HG03575 (cell line): ENCODE data around the gene SP140.
"Not testable (repeated sequence)": the region's sequence is repeated elsewhere in the genome, so short reads cannot be mapped to it uniquely, and the experiment has no call there.

Experiments used
- ATAC-seq: cut with Tn5 transposase; IDR thresholded peaks from one replicate; pipeline ENCODE4 v1.9.1; 2021; ENCODE audit not compliant: unreplicated experiment, insufficient number of reproducible peaks, low FRiP score; ENCODE audit errors: extremely low read depth

SP140 gene

GRCh38 chr2:230267556-230267955, 42.0 kb downstream of the SP140 start:
- ATAC-seq: peak; percentile 78

- no peak for ATAC-seq
Measured at GRCh38 chr2:230268606-230269243, 43.2 kb downstream of the SP140 start.

GRCh38 chr2:230269715-230270114, 44.2 kb downstream of the SP140 start:
- no peak for ATAC-seq

GRCh38 chr2:230282936-230283335, 57.4 kb downstream of the SP140 start:
- ATAC-seq: no peak

DNA sequence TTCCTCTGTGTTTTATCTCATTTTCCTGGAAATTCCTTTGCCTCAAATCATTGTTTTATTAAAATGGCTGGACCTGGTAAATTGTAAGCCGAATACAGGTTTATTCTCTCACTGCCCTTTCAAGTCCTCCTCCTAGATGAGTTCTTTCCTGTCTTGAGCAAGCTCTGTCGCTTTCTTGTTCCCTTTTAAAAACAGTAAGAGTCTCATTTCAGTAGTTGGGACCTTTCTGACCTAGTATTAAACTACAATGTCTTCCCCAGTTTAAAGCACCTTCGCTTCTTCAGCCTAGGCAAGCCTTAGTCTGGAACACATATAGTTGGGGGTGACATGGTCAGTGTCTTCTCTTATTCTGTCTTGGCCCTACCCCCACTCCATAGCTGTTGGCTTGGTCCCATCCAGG, 60.5 kb downstream of the SP140 start:
- ATAC-seq: no peak

- not testable (repeated sequence) for ATAC-seq
Measured at GRCh38 chr2:230289311-230289710, 63.8 kb downstream of the SP140 start.

DNA sequence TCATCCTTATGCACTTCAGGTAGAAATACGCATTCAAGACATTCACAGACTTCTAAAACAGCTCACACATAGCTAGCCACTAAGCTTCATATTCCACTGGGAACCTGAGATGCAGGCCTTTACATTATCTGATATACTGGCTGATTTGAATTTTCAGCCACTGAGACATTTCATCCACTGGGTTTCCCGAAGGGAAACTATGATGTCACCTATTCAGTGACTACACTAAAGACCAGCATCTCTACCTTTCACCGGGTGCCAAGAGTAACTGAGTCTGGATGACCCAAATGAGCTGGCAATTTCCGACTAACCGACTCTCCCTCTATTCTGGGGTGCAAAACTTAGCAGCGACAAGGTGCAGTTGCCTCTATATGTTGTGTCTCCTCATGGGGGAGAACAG, 69.7 kb downstream of the SP140 start:
- ATAC-seq: no peak

GRCh38 chr2:230296917-230297316, 71.4 kb downstream of the SP140 start:
- ATAC-seq: no peak

GRCh38 chr2:230299618-230300017, 74.1 kb downstream of the SP140 start:
- no peak for ATAC-seq

- no peak for ATAC-seq
Measured at GRCh38 chr2:230305416-230306275, 80.1 kb downstream of the SP140 start.

DNA sequence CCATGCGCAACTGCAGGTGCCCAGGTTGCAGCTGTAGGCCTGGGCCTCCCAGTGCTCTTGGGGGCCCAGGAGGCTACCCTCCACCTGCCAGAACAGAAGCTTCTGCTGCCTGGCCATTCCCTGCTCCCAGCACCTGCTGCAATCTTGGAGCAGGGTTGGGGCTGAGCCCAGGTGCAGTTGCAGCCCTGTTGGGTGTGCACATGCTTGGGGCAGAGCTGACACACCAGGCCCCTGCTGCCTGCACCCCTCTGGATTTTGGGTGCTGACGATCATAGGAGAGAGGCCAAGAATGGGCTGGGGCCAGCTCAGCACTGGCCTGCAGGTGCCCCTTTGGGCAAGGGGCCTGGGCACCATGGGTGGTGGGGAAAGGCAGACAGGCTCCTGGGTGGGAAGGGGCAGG, 80.9 kb downstream of the SP140 start:
- no peak for ATAC-seq

GRCh38 chr2:230307485-230307884, 81.9 kb downstream of the SP140 start:
- no peak for ATAC-seq

DNA sequence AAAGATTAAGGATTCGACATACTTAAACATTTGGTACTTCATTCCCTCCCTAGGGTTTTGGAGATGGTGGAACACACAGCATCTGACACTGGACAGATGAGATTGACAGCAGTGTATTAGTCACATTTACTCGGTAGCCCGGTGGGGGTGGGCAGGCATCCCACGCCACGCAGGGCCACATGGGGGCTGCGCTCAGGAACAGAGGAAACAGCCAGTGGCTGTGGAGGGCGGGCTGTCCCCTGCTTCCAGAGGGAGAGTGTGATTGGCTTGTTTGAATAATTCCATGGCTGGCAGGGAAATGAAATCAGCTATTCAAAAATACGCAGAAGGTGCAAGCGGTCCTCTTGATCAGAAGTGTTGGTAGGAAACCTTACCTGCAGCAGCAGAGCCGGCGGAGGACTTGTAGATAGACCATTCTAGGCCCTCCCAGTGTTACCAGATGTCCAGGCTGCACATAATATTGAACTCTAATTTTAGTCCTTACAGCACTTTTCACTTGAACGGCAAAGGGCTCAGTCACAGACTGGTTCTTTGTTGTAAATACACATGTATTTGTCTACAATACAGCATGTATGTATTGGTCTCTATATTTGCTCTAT, 83.0 kb downstream of the SP140 start:
- ATAC-seq: no peak

GRCh38 chr2:230310792-230311191, 85.3 kb downstream of the SP140 start:
- ATAC-seq: not testable (repeated sequence)

DNA sequence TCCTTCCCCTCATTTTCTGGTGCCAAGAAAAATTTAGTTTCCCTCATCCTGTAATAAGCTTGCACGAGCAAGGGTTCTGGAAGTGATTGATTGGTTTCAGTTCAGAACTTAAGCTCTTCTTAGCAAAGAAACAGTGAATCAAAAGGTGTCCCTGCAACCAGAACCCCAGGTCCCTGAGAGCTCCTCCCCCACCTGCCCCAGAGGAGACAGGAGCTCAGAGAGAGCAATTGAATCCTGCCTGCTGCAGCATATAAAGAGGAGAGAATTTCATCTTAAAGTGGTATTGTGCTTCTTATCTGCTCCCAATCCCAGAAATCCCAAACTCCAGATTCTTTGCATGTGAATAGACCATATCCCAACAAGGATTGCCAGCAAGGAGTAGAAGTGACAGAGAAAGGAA, 86.1 kb downstream of the SP140 start:
- ATAC-seq: not testable (repeated sequence)

GRCh38 chr2:230312638-230313037, 87.1 kb downstream of the SP140 start:
- no peak for ATAC-seq

- no peak for ATAC-seq
Measured at GRCh38 chr2:230317366-230317765, 91.8 kb downstream of the SP140 start.

GRCh38 chr2:230318190-230319121, 92.9 kb downstream of the SP140 start:
- no peak for ATAC-seq

GRCh38 chr2:230319211-230319862, 93.8 kb downstream of the SP140 start:
- peak; percentile 49 for ATAC-seq
